MM.1S (cell line): Measurements from ENCODE around the gene SELENON.

Experiments
- DNase-seq: peaks from one replicate; pipeline ENCODE4 v3.0.0-alpha.2; 2015
- H2AFZ ChIP-seq: fragments of 300-600 bp; sonication (generic); 2 replicates; pipeline ENCODE4 v1.6.0; 2016; ENCODE audit warnings: antibody characterized with exemption, low read length
- H3F3A ChIP-seq: fragments of 300-600 bp; sonication (generic); 2 replicates; pipeline ENCODE4 v1.6.1; 2016; ENCODE audit warnings: mild to moderate bottlenecking, antibody characterized with exemption, low read length, moderate library complexity, mixed read lengths; ENCODE audit not compliant: insufficient read depth
- H3K27ac ChIP-seq: fragments of 300-600 bp; sonication (generic); 2 replicates; pipeline ENCODE4 v1.5.1; 2016; ENCODE audit warnings: mild to moderate bottlenecking, low read length
- H3K27me3 ChIP-seq: fragments of 300-600 bp; sonication (generic); replicated peaks from 2 replicates; pipeline ENCODE4 v1.6.0; 2016; ENCODE audit warnings: low read length; ENCODE audit not compliant: insufficient read depth
- H3K36me3 ChIP-seq: fragments of 300-600 bp; sonication (generic); replicated peaks from 2 replicates; pipeline ENCODE4 v1.6.1; 2016; ENCODE audit warnings: mild to moderate bottlenecking, low read length, mixed read lengths; ENCODE audit not compliant: insufficient read depth
- H3K4me1 ChIP-seq: fragments of 300-600 bp; sonication (generic); 2 replicates; pipeline ENCODE4 v1.6.1; 2016; ENCODE audit warnings: low read length, mixed read lengths
- H3K4me2 ChIP-seq: fragments of 300-600 bp; sonication (generic); 2 replicates; pipeline ENCODE4 v1.6.0; 2016; ENCODE audit warnings: low read depth, low read length
- H3K4me3 ChIP-seq: fragments of 300-600 bp; sonication (generic); 2 replicates; pipeline ENCODE4 v1.5.1; 2016; ENCODE audit warnings: low read length, mixed read lengths
- H3K79me2 ChIP-seq: fragments of 300-600 bp; sonication (generic); 2 replicates; pipeline ENCODE4 v1.6.1; 2016; ENCODE audit warnings: mixed run types, low read length, mixed read lengths
- H3K9ac ChIP-seq: fragments of 300-600 bp; sonication (generic); 2 replicates; pipeline ENCODE4 v1.6.1; 2016; ENCODE audit warnings: low read length, mixed read lengths
- H3K9me2 ChIP-seq: fragments of 300-600 bp; sonication (generic); replicated peaks from 2 replicates; pipeline ENCODE4 v1.6.1; 2016; ENCODE audit warnings: mild to moderate bottlenecking, low read length, mixed read lengths; ENCODE audit not compliant: insufficient read depth
- H3K9me3 ChIP-seq: fragments of 300-600 bp; sonication (generic); replicated peaks from 2 replicates; pipeline ENCODE4 v1.6.1; 2016; ENCODE audit warnings: mild to moderate bottlenecking, low read length, mixed read lengths; ENCODE audit not compliant: insufficient read depth
- H4K20me1 ChIP-seq: fragments of 300-600 bp; sonication (generic); 2 replicates; pipeline ENCODE4 v1.6.1; 2016; ENCODE audit warnings: mild to moderate bottlenecking, low read length, moderate library complexity, mixed read lengths; ENCODE audit not compliant: insufficient read depth
- EZH2 ChIP-seq: fragments of 300-600 bp; sonication (generic); optimal IDR thresholded peaks from 2 replicates; pipeline ENCODE3; 2017; ENCODE audit warnings: low read depth, mild to moderate bottlenecking, antibody characterized with exemption, low read length, mixed read lengths
- EZH2phosphoT487 ChIP-seq: fragments of 300-600 bp; sonication (generic); IDR thresholded peaks from 2 replicates; pipeline ENCODE4 v1.6.1; 2018; ENCODE audit warnings: antibody characterized with exemption, low read length
- TF ChIP-seq, protein P1 (sequence below): fragments of 300-600 bp; sonication (generic); IDR thresholded peaks from 2 replicates; pipeline ENCODE4 v1.5.1; 2016; ENCODE audit warnings: antibody characterized with exemption, low read length, mixed read lengths

Gene SELENON

GRCh38 chr1:25862785-25863485, 62.9 kb downstream of the SELENON start:
- DNase-seq = no peak
- H3K27me3 ChIP-seq = no peaks in the 10 kb centered on the region
- H3K27ac ChIP-seq = no peak overlapping the region
- no peak overlapping the region for H3K4me2 ChIP-seq
- no peak overlapping the region for H3K4me3 ChIP-seq
- no peaks in the 10 kb centered on the region for H3K36me3 ChIP-seq
- TF ChIP-seq EZH2 (no peak), EZH2phosphoT487 (no peak)
- TF ChIP-seq, protein P1, sequence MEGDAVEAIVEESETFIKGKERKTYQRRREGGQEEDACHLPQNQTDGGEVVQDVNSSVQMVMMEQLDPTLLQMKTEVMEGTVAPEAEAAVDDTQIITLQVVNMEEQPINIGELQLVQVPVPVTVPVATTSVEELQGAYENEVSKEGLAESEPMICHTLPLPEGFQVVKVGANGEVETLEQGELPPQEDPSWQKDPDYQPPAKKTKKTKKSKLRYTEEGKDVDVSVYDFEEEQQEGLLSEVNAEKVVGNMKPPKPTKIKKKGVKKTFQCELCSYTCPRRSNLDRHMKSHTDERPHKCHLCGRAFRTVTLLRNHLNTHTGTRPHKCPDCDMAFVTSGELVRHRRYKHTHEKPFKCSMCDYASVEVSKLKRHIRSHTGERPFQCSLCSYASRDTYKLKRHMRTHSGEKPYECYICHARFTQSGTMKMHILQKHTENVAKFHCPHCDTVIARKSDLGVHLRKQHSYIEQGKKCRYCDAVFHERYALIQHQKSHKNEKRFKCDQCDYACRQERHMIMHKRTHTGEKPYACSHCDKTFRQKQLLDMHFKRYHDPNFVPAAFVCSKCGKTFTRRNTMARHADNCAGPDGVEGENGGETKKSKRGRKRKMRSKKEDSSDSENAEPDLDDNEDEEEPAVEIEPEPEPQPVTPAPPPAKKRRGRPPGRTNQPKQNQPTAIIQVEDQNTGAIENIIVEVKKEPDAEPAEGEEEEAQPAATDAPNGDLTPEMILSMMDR = no peak
- H3K9me2 ChIP-seq = no peaks in the 10 kb centered on the region
- no peak overlapping the region for H2AFZ ChIP-seq
- H3K4me1 ChIP-seq = peaks cover 6% of the 10 kb centered on the region
- H4K20me1 ChIP-seq = no peaks in the 10 kb centered on the region
- no peaks in the 10 kb centered on the region for H3K9me3 ChIP-seq
- no peaks in the 10 kb centered on the region; the same call in 1 of the 2 replicates for H3F3A ChIP-seq
- H3K9ac ChIP-seq = no peak overlapping the region
- peaks cover 6% of the 10 kb centered on the region for H3K79me2 ChIP-seq

GRCh38 chr1:25863486-25864262, 63.7 kb downstream of the SELENON start:
- TF ChIP-seq, protein P1 = no peak
- TF ChIP-seq EZH2 (no peak), EZH2phosphoT487 (no peak)
- no peaks in the 10 kb centered on the region for H4K20me1 ChIP-seq
- peaks cover under 1% of the 10 kb centered on the region for H3K79me2 ChIP-seq
- H3K4me3 ChIP-seq = no peak overlapping the region
- no peak overlapping the region for H3K27ac ChIP-seq
- H3K4me2 ChIP-seq = no peak overlapping the region
- no peak overlapping the region for H3K9ac ChIP-seq
- DNase-seq = no peak
- no peaks in the 10 kb centered on the region for H3K9me3 ChIP-seq
- no peaks in the 10 kb centered on the region for H3K27me3 ChIP-seq
- no peaks in the 10 kb centered on the region; the same call in 1 of the 2 replicates for H3K4me1 ChIP-seq
- no peaks in the 10 kb centered on the region; the same call in 1 of the 2 replicates for H3F3A ChIP-seq
- H2AFZ ChIP-seq = no peak overlapping the region
- no peaks in the 10 kb centered on the region for H3K9me2 ChIP-seq
- no peaks in the 10 kb centered on the region for H3K36me3 ChIP-seq

GRCh38 chr1:25864434-25864833, 64.4 kb downstream of the SELENON start:
- TF ChIP-seq, protein P1 = no peak
- no peak for TF ChIP-seq EZH2
- TF ChIP-seq EZH2phosphoT487 = no peak

More at GRCh38 chr1:25864434-25864833, 64.4 kb downstream of the SELENON start:
- Histone ChIP-seq H3K9me2 (no peaks in the 10 kb centered on the region), H4K20me1 (no peaks in the 10 kb centered on the region), H3K27me3 (no peaks in the 10 kb centered on the region), H3K4me3 (no peak overlapping the region), H3K4me1 (no peaks in the 10 kb centered on the region), H3K9me3 (no peaks in the 10 kb centered on the region), H3K9ac (no peak overlapping the region), H3K4me2 (no peak overlapping the region), H3K36me3 (no peaks in the 10 kb centered on the region), H3F3A (no peaks in the 10 kb centered on the region; the same call in 1 of the 2 replicates), H2AFZ (no peak overlapping the region), H3K27ac (no peak overlapping the region), H3K79me2 (no peaks in the 10 kb centered on the region)
- no peak for DNase-seq
